GM12873 (cell line): ENCODE measurements around the gene ANO9.

Source experiments
- TF ChIP-seq, protein P1 (sequence below): IDR thresholded peaks from 2 replicates; pipeline ENCODE4 v1.5.1; 2012; ENCODE audit warnings: low read depth, mild to moderate bottlenecking, moderate library complexity, low read length, control low read depth; ENCODE audit not compliant: insufficient read depth; ENCODE audit errors: missing control alignments

The ANO9 gene

DNA sequence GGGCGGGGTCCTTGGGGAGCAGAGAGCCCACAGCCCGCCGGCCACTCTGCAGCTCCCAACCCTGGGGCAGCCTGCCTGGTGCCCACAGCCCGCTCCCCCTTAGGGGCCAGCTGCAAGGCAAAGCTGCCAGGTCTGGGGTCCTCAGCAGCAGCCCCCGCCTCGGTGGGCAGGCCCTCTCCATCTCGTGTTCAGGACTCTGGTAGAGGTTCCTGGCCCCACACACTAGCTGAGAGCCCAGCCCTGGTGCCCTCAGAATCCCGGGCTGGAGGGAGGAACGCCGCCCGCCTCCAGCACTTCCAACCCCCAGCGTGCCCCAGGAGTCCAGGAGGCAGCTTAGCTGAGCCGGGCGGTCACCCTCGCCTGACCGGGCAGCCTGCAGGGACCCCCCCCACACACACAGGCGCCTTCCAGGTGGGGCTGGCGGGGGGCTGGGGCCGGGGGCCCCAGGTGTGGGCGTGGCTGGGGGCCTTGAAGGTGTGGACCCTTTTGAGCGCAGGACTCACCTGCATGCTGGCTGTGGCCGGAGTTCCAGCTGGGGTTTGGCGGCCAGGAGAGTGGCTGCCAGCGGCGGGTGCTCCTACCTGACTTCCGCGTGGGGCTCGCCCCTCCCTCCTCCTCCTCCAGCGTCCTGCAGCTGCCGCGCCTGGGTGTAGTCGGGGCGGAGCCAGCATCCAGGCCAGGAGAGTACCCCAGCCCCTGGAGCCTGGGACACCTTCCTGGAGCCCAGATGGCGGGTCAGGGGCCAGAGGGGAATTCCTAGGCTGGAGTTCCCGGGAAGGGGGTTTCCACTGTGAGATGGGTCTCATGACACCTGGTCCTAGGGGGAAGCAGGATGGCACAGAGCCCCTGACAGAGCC, at the start of gene ANO9:
Gene ANO9 (minus strand): TSS at position 594 of the 857 bp plus-strand sequence. CDS start 85 bp downstream, at position 509.
- TF ChIP-seq, protein P1, sequence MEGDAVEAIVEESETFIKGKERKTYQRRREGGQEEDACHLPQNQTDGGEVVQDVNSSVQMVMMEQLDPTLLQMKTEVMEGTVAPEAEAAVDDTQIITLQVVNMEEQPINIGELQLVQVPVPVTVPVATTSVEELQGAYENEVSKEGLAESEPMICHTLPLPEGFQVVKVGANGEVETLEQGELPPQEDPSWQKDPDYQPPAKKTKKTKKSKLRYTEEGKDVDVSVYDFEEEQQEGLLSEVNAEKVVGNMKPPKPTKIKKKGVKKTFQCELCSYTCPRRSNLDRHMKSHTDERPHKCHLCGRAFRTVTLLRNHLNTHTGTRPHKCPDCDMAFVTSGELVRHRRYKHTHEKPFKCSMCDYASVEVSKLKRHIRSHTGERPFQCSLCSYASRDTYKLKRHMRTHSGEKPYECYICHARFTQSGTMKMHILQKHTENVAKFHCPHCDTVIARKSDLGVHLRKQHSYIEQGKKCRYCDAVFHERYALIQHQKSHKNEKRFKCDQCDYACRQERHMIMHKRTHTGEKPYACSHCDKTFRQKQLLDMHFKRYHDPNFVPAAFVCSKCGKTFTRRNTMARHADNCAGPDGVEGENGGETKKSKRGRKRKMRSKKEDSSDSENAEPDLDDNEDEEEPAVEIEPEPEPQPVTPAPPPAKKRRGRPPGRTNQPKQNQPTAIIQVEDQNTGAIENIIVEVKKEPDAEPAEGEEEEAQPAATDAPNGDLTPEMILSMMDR: no peak

GRCh38 chr11:491358-491757, 49.5 kb upstream of the ANO9 start:
- TF ChIP-seq, protein P1: no peak

DNA sequence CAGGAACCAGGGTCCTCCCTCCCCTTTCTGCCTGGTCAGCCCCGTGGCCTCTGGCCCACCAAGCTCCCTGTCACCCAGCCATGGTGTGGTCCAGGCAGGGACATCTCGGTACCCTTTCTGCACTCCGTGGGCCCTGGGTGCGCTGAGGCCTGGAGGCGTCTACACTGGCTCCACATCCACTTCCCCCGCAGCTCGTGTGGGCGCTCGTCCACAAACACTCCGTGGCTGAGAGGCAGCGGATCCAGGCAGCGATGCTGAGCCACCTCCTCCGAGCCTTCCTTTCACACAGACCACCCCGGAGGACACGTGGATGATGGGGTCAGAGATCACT, 49.1 kb upstream of the ANO9 start:
- TF ChIP-seq, protein P1: no peak

DNA sequence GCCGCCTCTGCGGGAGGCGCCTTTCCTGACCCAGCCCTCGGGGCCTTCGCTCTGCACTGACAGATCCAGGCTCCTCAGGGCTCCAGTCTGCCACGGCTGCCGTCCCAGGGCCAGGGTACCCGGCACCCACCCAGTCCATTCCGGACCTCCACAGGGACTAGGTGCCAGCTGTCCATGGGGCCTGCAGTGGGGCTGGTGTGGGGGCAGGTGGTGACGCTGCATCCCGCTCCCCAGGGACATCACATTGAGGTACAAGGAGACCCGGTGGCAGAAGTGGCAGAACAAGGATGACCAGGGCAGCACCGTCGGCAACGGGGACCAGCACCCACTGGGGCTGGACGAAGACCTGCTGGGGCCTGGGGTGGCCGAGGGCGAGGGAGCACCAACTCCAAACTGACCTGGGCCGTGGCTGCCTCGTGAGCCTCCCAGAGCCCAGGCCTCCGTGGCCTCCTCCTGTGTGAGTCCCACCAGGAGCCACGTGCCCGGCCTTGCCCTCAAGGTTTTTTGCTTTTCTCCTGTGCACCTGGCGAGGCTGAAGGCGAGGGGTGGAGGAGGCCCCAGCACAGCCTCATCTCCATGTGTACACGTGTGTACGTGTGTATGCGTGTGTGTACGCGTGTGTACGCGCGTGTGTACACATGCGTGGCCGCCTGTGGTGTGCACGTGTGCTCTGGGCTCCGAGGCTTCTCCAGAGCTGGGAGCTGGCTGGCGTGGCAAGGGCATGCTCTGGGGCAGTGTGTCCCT, 48.5 kb upstream of the ANO9 start:
- TF ChIP-seq, protein P1: no peak

GRCh38 chr11:489610-490185, 47.9 kb upstream of the ANO9 start:
- TF ChIP-seq, protein P1: no peak

- TF ChIP-seq, protein P1: no peak
Measured at GRCh38 chr11:488992-489391, 47.2 kb upstream of the ANO9 start.

- TF ChIP-seq, protein P1: no peak
Measured at GRCh38 chr11:488579-488978, 46.8 kb upstream of the ANO9 start.
